ENCODE measurements around the gene EDAR.

DNA sequence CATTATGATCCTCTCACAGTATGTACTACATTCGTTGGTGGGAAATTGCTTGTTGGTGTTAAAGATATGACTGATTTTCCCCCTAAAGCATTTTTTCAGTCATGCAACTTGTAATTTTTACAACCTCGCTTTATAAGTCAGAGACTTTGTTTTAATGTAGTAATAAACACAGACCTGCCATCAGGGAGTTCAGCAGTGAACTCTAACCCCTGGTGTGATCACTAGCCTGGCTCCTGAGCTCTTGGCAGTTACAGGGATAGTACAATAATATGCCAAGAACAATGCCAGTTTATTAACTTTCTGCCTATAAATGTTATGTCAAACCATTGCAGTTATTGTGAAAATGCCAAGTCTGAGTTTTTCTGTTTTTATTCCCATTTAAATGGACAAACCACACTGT lies 93.8 kb downstream of the EDAR start:
- TF ChIP-seq, protein P1, sequence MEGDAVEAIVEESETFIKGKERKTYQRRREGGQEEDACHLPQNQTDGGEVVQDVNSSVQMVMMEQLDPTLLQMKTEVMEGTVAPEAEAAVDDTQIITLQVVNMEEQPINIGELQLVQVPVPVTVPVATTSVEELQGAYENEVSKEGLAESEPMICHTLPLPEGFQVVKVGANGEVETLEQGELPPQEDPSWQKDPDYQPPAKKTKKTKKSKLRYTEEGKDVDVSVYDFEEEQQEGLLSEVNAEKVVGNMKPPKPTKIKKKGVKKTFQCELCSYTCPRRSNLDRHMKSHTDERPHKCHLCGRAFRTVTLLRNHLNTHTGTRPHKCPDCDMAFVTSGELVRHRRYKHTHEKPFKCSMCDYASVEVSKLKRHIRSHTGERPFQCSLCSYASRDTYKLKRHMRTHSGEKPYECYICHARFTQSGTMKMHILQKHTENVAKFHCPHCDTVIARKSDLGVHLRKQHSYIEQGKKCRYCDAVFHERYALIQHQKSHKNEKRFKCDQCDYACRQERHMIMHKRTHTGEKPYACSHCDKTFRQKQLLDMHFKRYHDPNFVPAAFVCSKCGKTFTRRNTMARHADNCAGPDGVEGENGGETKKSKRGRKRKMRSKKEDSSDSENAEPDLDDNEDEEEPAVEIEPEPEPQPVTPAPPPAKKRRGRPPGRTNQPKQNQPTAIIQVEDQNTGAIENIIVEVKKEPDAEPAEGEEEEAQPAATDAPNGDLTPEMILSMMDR (IDR thresholded peaks at IDR 0.05; ENCODE audit: insufficient read depth, low read depth, low read length) = no peak
- no peak for TF ChIP-seq EZH2 (IDR thresholded peaks at IDR 0.05; ENCODE audit: insufficient read depth, low read length)

All from astrocyte (in vitro differentiated cells and primary cell).